H1 (cell line): ENCODE results near the gene AAR2.

Source experiments
- BCL11A ChIP-seq, 2 experiments: IDR thresholded peaks; one replicate each; pipeline ENCODE4 v1.6.1; 2011; ENCODE audit warnings: low read depth in 2 of 2, low read length in 2 of 2, mild to moderate bottlenecking in 2 of 2
- EP300 ChIP-seq, 2 experiments: IDR thresholded peaks; 1 replicate in 1 of 2; 2 replicates in 1 of 2; pipeline ENCODE4 v1.6.1; 2011 to 2012; ENCODE audit warnings: low read depth in 2 of 2, low read length in 2 of 2, mild to moderate bottlenecking in 2 of 2, borderline replicate concordance in 1 of 2, inconsistent platforms in 1 of 2, moderate library complexity in 1 of 2
- KDM1A ChIP-seq: fragments of 200-600, 300-600 bp; sonication (generic); IDR thresholded peaks from 2 replicates; pipeline ENCODE4 v1.7.1; 2016; ENCODE audit warnings: mild to moderate bottlenecking, low read length, borderline replicate concordance
- PHF8 ChIP-seq: fragments of 200-600 bp; sonication (generic); conservative IDR thresholded peaks from 2 replicates; pipeline ENCODE4 v1.7.1; 2012; ENCODE audit warnings: low read depth, mild to moderate bottlenecking, inconsistent platforms, low read length, moderate library complexity
- POLR2A ChIP-seq, 2 experiments: IDR thresholded peaks; 1 replicate in 1 of 2; 2 replicates in 1 of 2; pipeline ENCODE4 v1.6.1; 2011; ENCODE audit warnings: low read depth in 2 of 2, low read length in 2 of 2, mild to moderate bottlenecking in 2 of 2; ENCODE audit errors: control extremely low read depth in 1 of 2

DNA sequence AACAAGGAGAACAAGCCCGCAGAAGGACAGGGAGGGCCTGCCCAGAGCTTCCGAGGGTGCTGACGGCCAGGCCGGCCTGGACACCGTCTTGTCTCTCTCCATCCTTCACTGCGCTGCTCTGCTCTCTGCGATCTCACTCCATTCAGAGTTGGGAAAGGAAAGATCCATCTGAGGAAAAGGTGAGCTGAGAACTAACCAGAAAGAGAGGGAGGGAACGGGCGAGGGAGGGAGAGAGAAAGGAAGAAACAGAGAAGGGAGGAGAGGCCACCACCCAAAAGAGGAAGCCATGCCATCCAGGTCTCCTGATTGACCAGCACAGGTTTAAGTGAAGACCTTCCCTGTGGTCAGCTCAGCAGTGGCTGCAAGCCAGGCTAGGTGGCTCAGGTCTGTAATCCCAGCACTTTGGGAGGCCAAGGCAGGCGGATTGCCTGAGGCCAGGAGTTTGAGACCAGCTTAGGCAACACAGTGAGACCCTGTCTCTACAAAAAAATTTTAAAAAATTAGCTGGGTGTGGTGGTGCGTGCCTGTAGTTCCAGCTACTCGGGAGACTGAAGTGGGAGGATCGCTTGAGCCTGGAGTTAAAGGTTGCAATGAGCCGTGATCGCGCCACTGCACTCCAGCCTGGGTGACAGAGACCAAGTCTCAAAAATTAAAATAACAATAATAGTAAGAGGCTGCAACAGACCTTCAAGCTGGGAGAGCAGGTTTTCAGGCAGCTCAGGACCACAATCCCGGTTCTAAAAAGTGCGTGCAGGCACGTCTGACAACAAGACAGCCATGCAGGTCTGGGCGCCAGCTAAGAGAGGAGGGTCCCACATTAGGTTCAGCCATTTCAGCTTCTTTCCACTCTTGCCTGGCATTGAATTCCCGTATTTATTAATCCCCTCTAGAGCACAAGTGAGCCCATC, 35.6 kb downstream of the AAR2 start:
- TF ChIP-seq POLR2A (IDR thresholded peaks at IDR 0.05; ENCODE audit: control extremely low read depth in 1 of 2, low read depth in 2 of 2, low read length in 2 of 2) = no peak
- no peak for TF ChIP-seq EP300 (IDR thresholded peaks at IDR 0.05; ENCODE audit: borderline replicate concordance in 1 of 2, low read depth in 2 of 2, low read length in 2 of 2)
- no peak for TF ChIP-seq BCL11A (IDR thresholded peaks at IDR 0.05; ENCODE audit: low read depth in 2 of 2, low read length in 2 of 2)
- TF ChIP-seq PHF8 = no peak
- TF ChIP-seq KDM1A = no peak
